ENCODE measurements around the gene NFATC1.

The NFATC1 gene

GRCh38 chr18:79493211-79493800, 97.6 kb downstream of the NFATC1 start:
- H3K9ac ChIP-seq: no peak overlapping the region
- no peak overlapping the region for H3K4me3 ChIP-seq (ENCODE audit: low read depth, low read length)
- TF ChIP-seq CTCF (IDR thresholded peaks at IDR 0.05): no peak
- H3K27me3 ChIP-seq (ENCODE audit: control insufficient read depth, insufficient read depth, low read length): no peaks in the 10 kb centered on the region
- no peaks in the 10 kb centered on the region for H3K36me3 ChIP-seq (ENCODE audit: control insufficient read depth, insufficient read depth, low read length)
- no peaks in the 10 kb centered on the region for H3K79me2 ChIP-seq
- H3K4me2 ChIP-seq (ENCODE audit: low read length): no peak overlapping the region
- no peak overlapping the region for H3K27ac ChIP-seq
- H3K4me1 ChIP-seq: no peaks in the 10 kb centered on the region
- H3K9me3 ChIP-seq (ENCODE audit: control insufficient read depth, low read length): no peaks in the 10 kb centered on the region
- no peak overlapping the region for H2AFZ ChIP-seq

GRCh38 chr18:79493801-79494211, 98.1 kb downstream of the NFATC1 start:
- Histone ChIP-seq H3K9ac (no peak overlapping the region), H3K4me1 (no peaks in the 10 kb centered on the region), H3K4me3 (ENCODE audit: low read depth, low read length) (no peak overlapping the region), H3K27ac (no peak overlapping the region), H3K36me3 (ENCODE audit: control insufficient read depth, insufficient read depth, low read length) (no peaks in the 10 kb centered on the region), H3K4me2 (ENCODE audit: low read length) (no peak overlapping the region), H2AFZ (no peak overlapping the region), H3K79me2 (no peaks in the 10 kb centered on the region), H3K9me3 (ENCODE audit: control insufficient read depth, low read length) (peaks cover under 1% of the 10 kb centered on the region), H3K27me3 (ENCODE audit: control insufficient read depth, insufficient read depth, low read length) (no peaks in the 10 kb centered on the region)
- no peak for TF ChIP-seq CTCF (IDR thresholded peaks at IDR 0.05)

- no peak overlapping the region for H2AFZ ChIP-seq
- TF ChIP-seq CTCF (IDR thresholded peaks at IDR 0.05): no peak
- H3K4me2 ChIP-seq (ENCODE audit: low read length): no peak overlapping the region
- peaks cover under 1% of the 10 kb centered on the region for H3K36me3 ChIP-seq (ENCODE audit: control insufficient read depth, insufficient read depth, low read length)
- H3K27ac ChIP-seq: no peak overlapping the region
- no peak overlapping the region for H3K9ac ChIP-seq
- no peaks in the 10 kb centered on the region for H3K27me3 ChIP-seq (ENCODE audit: control insufficient read depth, insufficient read depth, low read length)
- no peaks in the 10 kb centered on the region for H3K79me2 ChIP-seq
- H3K4me3 ChIP-seq (ENCODE audit: low read depth, low read length): no peak overlapping the region
- peaks cover 7% of the 10 kb centered on the region for H3K9me3 ChIP-seq (ENCODE audit: control insufficient read depth, low read length)
- H3K4me1 ChIP-seq: no peaks in the 10 kb centered on the region
Observed at GRCh38 chr18:79494936-79495335, 99.2 kb downstream of the NFATC1 start.

GRCh38 chr18:79495591-79496071, 99.9 kb downstream of the NFATC1 start:
- Histone ChIP-seq H3K27me3 (ENCODE audit: control insufficient read depth, insufficient read depth, low read length) (no peaks in the 10 kb centered on the region), H3K36me3 (ENCODE audit: control insufficient read depth, insufficient read depth, low read length) (peaks cover 2% of the 10 kb centered on the region), H3K4me1 (no peaks in the 10 kb centered on the region), H3K4me2 (ENCODE audit: low read length) (no peak overlapping the region), H2AFZ (no peak overlapping the region), H3K9ac (no peak overlapping the region), H3K79me2 (no peaks in the 10 kb centered on the region), H3K4me3 (ENCODE audit: low read depth, low read length) (no peak overlapping the region), H3K27ac (no peak overlapping the region), H3K9me3 (ENCODE audit: control insufficient read depth, low read length) (peaks cover 8% of the 10 kb centered on the region)
- TF ChIP-seq CTCF (IDR thresholded peaks at IDR 0.05): no peak

All from parathyroid adenoma (tissue), 2 donors.